Left kidney (tissue), 8 donors: ENCODE data around the gene CEMP1. TPM values are rescaled to one million over a fixed set of nuclear protein-coding genes. Genes with fewer than 3 reads are reported as not detected.
"Not testable (repeated sequence)": the region's sequence is repeated elsewhere in the genome, so short reads cannot be mapped to it uniquely, and the experiment has no call there.

ENCODE experiments used
- DNase-seq: peaks from one replicate; pipeline ENCODE4 v3.0.0-alpha.2; 2013
- long read RNA-seq, 8 donors: transcript quantifications; one replicate each; lab custom pipeline, GENCODE V29; 2026
- polyA plus RNA-seq: library from polyadenylated mRNA; unstranded; fragments of 120-200 nt; gene quantifications from one replicate; pipeline ENCODE4 v1.2.1, GENCODE V29; 2013; ENCODE audit not compliant: insufficient read length

The CEMP1 gene, protein sequence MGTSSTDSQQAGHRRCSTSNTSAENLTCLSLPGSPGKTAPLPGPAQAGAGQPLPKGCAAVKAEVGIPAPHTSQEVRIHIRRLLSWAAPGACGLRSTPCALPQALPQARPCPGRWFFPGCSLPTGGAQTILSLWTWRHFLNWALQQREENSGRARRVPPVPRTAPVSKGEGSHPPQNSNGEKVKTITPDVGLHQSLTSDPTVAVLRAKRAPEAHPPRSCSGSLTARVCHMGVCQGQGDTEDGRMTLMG
- 3.1 TPM for polyA plus RNA-seq
- long read RNA-seq, donor 1, transcript CEMP1-202 (1 exons, 1,374 nt) = major isoform, 32 of 32 reads
- long read RNA-seq, donor 1, partial matches to known transcripts = 0 of 32 reads
- long read RNA-seq, donor 1, other reads (novel, unspliced or antisense) = 0 of 32 reads
- long read RNA-seq, donor 2, transcript CEMP1-202 (1 exons, 1,374 nt) = major isoform, 32 of 32 reads
- long read RNA-seq, donor 2, partial matches to known transcripts = 0 of 32 reads
- long read RNA-seq, donor 2, other reads (novel, unspliced or antisense) = 0 of 32 reads
- long read RNA-seq, donor 3, transcript CEMP1-202 (1 exons, 1,374 nt) = major isoform, 25 of 25 reads
- long read RNA-seq, donor 3, partial matches to known transcripts = 0 of 25 reads
- long read RNA-seq, donor 3, other reads (novel, unspliced or antisense) = 0 of 25 reads
- long read RNA-seq, donor 4, transcript CEMP1-202 (1 exons, 1,374 nt) = major isoform, 18 of 18 reads
- long read RNA-seq, donor 4, partial matches to known transcripts = 0 of 18 reads
- long read RNA-seq, donor 4, other reads (novel, unspliced or antisense) = 0 of 18 reads
- long read RNA-seq, donor 5, transcript CEMP1-202 (1 exons, 1,374 nt) = major isoform, 37 of 37 reads
- long read RNA-seq, donor 5, partial matches to known transcripts = 0 of 37 reads
- long read RNA-seq, donor 5, other reads (novel, unspliced or antisense) = 0 of 37 reads
- long read RNA-seq, donor 6, transcript CEMP1-202 (1 exons, 1,374 nt) = major isoform, 20 of 20 reads
- long read RNA-seq, donor 6, partial matches to known transcripts = 0 of 20 reads
- long read RNA-seq, donor 6, other reads (novel, unspliced or antisense) = 0 of 20 reads
- long read RNA-seq, donor 7, transcript CEMP1-202 (1 exons, 1,374 nt) = major isoform, 45 of 45 reads
- long read RNA-seq, donor 7, partial matches to known transcripts = 0 of 45 reads
- long read RNA-seq, donor 7, other reads (novel, unspliced or antisense) = 0 of 45 reads
- long read RNA-seq, donor 8, transcript CEMP1-202 (1 exons, 1,374 nt) = major isoform, 22 of 22 reads
- long read RNA-seq, donor 8, partial matches to known transcripts = 0 of 22 reads
- long read RNA-seq, donor 8, other reads (novel, unspliced or antisense) = 0 of 22 reads

DNA sequence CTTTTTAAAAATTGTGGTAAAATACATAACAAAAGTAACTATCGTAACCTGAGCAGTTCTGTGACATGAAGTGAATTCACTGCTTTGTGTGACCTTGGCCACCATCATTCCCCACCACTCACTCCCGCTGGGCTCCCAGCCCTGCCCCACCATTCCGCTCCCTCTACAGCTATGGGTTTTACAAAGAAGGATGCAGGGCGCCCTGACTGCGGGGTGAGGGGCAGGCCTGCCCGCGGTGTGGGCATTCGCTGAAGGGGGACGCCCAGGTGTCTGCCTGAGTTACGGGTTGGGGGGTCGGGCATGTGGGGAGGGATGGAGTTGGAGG is at the start of gene CEMP1:
TSS of gene CEMP1 (minus strand) at position 38 of the 325 bp plus-strand sequence. CDS start 335 bp downstream, outside the sequence.
- DNase-seq = no peak

DNA sequence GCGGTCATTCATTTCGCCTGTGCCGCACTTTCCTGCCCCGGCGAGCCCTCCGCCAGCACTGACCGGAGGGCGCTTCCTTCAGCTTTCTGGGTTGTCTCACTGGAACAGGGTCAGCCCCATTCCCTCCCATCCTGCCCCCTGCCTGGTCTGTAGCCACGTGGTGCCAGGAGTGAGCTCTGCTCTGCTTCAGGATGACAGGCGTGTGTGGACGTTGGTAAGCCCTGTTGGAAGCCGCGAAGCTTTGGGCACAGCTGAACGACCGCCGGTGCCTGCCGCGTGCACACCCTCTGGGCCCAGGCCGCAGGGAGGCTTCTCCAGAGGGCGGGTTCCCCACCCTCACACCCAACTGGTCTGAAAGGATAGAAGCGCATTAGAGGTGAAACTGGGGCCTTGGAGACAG is 49.6 kb upstream of the CEMP1 start:
- not testable (repeated sequence) for DNase-seq

DNA sequence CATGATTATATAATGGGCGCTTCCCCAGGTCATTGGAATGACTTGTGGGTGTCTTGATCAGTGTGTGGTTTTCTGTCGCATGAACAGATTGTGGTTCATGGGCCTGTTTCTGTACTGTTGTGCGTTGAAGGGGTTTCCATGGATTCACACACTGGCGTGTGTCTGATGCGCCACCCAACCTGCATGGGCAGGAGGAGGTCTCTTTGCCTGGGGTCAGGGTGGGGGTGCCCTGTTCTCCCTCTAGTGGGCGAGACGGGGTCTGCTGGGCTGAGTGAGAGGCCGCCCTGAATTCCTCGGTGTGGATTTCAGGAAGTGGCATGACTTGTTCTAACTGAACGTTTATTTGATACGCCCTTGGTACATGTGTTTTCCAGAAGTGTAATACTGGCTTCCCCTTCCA is 48.9 kb upstream of the CEMP1 start:
- DNase-seq = peak; percentile 54

DNA sequence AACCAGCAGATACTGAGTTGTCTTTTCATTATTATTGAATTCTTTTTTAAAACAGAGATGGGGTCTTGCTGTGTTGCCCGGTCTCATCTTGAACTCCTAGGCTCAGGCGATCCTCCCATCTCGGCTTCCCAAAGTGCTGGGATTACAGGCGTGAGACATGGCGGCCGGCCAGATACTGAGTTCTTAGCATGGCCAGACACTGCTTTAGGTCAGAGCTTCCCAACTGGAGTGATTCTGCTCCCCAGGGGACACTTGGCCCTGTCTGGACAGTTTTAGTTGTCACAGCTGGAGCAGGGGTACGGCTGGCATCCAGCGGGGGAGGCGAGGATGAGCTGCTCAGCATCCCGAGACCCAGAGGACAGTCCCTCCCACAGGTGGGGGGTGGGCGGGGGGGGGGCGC is 47.7 kb upstream of the CEMP1 start:
- not testable (repeated sequence) for DNase-seq

DNA sequence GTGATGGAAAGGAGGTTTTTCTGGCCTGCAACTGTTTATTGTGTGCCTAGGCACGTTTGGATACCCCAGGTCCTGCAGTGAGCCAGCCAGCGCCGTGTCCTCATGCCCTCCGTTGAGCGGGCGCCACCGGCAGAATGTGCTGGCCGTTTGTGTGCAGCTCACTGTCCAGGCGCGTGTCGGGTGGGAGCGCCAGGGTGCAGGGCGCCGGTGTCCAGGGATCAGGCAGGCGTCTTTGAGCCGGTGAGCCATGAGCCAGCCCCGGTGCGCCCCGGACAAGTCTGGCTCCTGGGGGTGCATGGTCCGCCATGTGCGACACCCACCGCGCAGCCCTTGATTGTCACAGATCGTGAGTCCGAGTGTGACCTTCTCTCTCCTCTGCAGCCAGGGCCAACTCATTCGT is 45.8 kb upstream of the CEMP1 start:
- not testable (repeated sequence) for DNase-seq

DNA sequence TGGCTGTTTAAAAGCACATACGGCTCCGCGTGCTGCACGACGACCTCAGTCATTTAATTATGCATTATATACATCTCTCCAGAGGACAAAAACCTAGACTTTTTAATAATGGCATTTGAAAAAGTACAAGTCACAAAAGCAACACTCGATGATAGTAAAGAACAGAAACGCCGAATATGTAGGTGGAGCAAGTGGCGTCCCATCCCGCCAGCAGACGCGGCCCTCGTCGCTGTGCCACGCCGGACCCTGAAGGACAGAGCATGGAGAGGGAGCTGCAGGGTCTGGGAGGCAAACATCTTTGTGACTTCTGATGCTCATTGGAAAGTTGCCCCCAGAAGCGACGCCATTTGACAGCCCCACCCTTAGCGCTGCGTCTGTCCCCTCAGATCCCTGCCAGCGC is 44.6 kb upstream of the CEMP1 start:
- DNase-seq = not testable (repeated sequence)

DNA sequence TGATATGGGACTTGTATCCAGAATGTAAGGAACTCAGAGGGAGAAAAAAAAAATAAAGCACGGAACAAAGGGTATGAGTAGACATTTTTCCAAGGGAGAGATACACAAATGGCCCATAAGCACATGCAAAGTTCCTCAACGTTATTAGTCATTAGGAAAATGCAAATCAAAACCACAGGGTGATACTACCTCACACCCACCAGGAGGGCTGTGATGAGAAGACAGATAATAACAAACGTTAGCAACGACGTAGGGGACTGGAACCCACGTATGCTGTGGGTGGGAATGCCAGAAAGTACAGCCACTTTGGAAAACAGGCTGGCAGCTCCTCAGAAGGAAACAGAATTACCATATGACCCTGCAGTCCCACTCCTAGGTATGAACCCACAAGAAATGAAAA is 41.5 kb upstream of the CEMP1 start:
- DNase-seq = not testable (repeated sequence)

DNA sequence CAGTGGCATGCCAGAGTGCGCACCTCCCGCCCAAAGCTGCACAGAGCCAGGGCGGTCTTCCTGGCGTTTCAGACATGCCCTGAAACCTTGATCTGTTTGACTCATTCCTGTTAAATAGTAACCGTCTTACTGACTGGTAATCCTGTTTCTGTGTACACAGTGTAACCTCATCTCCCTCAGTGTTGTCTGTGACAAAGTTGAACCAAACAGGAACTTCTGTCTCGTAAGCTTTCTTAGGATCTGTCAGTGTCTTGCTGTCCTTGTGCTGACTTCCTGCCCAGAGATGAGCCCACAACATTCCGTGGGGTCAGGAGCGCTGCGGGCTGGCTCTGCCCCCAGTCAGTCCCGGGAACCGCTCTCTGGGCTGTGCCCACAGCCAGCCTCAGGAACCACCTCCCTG is 37.4 kb upstream of the CEMP1 start:
- DNase-seq = not testable (repeated sequence)

DNA sequence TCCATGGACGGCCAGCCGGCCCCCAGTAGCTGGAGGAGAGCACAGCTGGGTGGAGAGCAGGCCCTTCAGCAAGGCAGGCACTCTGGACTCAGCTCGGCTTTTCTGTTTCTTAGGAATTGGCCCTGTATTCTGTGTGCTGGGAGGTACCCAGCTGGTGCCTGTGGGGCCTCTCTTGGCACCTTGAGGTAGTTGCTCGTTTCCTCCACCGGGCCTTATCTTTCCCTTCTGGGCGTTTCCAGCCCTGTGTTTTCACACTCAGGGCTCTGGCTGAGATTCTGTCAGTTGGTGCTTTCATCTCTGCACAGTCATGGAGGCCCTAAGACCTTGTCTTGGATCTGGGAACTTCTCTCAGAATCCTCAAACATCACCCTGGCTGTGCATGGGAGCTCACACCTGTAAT is 36.3 kb upstream of the CEMP1 start:
- not testable (repeated sequence) for DNase-seq

DNA sequence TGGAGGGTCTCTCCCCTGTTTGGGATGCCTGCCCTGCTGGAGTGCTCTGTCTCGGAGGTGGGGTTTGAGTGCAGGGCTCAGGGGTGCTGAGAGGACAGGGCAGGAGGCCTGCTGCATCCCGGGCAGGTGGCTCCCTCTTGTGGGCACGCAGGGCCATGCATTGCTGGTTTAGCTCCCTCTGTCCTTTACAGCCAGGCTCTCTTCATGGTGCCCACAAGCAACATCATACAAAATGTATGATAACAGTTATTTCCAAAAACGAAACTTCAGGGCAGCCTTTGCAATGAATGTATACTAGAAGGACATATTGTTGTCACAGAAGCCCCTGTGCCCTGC is 29.6 kb upstream of the CEMP1 start:
- not testable (repeated sequence) for DNase-seq

DNA sequence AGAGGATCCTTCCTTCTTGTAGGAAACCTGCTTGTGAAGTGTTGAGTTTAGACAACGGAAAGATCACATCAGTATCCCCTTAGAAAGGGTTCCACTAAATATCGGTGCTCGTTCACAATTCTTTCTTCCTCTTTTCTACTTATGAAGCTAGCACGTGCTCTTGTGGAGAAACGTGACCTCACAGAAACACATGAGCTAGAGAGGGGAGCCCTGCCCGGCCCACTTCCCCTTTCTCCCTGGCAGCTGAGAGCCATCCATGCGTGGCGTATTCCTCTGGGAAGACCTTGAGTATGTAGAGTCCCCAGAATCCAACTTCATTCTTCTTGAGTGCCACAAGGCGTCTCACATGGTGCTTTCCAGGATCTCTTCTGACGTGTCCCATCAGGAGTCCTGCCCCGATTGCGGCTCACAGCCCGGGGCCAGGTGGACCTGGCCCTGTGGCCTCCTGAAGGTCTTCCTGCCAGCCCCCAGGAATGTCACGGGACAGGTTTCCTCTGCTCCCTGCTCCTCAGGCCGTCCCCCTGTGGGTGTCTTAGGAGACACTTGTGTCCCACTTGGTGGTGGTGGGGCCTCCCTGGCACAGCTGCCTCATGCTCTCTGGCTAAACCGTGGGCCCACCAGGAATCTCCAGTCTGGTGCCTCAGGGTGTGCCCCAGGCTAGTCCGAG is 29.1 kb upstream of the CEMP1 start:
- not testable (repeated sequence) for DNase-seq

DNA sequence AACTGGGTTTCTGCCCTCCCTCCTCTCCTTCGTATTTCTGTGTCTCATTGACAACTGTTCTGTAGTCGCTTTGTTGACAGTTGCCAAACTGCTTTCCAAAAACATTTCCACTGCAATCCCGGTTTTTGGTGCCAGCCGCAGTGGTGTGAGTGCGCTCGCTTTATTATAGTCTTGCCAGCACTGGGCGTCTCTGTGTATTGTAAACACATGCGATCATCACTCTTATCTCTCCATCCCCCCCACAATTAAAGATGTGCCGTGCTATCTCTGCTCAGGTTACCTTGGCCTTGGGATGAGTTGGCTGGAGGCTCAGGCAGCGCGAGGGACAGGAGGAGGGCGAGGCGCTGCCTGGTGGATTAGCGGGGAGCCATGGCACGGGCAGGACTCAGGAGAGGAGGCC is 25.9 kb upstream of the CEMP1 start:
- not testable (repeated sequence) for DNase-seq

DNA sequence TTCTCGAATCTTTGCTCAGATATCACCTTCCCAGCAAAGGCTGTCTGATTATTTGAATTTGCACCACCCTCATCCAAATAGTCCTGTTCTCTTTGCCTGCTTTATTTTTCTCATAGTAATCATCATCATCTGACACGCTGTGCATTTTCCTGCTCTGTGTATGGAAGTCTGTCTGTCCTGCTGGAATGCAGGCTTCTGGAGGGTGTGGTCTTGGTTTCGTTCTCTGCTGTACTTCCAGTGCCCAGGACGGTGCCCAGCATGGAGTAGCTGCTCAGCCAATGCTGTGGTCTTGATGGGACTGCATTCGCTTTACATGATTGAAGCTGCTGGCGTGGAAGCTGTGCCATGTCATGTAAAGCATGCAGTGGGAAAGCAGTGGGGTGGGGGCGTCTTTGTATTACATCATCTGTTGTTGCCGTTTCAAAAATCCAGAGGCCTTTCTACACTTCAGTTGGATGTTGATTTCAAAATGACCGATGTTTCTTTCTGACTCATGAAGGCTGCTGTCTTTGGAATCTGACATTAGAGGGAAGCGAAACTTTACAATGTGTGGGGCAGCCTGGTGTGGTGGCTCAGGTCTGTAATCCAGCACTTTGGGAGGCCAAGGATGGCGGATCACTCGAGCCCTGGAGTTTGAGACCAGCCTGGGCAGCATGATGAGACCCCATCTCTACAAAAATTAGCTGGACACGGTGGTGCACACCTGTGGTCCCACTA is 23.7 kb upstream of the CEMP1 start:
- DNase-seq = not testable (repeated sequence)

DNA sequence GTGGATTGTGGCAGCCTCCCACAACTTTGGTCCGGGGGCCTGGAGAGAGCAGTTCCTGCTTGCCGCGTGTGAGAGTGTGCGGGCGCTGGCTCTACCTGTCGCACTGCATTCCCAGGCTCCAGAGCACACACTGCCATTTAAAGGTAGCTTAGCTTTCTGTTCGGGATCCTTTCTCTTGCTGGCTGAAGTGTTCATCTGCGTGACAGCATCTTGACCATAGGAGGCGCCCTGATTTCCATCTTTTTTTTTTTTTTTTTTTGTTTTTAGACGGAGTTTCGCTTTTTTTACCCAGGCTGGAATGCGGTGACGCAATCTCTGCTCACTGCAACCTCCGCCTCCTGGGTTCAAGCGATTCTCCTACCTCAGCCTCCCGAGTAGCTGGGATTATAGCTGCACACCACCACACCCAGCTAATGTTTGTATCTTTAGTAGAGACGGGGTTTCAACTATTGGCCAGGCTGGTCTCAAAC is 20.2 kb upstream of the CEMP1 start:
- not testable (repeated sequence) for DNase-seq

DNA sequence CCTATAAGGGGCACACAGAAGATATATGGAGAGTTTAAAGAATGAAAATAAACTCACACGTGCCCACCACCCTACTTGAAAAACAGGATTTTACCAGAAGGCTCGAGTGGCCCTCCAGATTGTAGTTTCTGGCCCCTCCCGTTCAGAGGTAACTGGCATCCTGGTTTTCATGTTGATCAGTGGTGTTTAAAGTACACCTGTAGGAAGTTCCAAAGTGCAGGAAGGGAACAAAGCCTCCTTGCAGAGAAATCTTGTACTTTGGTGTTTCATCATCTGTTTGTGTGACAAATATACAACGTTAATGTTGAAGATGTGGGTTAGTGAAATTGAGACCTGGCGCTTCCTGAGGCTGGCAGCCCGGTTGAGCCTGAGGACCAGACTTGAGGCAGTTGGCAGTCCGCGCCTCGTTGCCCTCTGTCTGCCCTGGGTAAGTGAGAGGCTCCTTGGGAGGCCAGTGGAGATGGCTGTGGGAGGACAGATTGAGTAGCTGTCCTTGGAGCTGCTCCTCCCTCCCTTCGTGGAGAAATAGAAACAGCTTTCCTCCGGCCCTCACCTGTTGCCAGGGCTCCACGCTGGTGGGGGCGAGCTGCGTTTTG is 19.2 kb upstream of the CEMP1 start:
- not testable (repeated sequence) for DNase-seq

DNA sequence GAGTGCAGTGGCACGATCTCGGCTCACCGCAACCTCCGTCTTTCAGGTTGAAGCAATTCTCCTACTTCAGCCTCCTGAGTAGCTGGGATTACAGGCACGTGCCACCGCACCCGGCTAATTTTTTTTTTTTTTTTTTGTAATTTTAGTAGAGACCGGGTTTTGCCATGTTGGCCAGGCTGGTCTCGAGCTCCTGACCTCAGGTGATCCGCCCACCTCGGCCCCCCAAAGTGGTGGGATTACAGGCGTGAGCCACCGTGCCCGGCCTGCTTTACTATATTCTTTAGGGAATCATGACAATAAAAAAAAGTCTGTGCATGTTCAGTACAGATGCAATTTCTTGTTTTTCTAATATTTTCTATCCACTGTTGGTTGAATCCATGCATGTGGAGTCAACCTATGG is 12.6 kb upstream of the CEMP1 start:
- DNase-seq = not testable (repeated sequence)

DNA sequence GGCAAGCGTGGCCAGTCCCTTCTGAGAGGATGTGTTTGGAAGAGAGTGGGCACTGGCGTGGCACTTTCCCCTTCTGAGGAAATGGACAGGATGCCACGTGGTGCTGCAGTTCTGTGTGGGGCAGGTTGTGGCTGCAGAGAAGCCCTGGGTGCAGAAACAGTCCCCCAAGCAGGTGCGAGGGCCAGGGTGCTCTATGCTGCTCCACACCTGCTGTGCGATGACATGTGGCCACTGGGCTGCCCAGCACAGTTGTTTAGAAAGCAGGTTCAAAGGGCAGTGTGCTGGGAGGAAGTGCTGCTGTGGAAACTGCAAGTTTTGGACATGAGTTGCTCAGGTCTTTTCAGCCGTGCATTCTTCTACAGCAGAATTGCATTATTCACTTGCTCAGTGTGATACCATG is 10.2 kb upstream of the CEMP1 start:
- DNase-seq = not testable (repeated sequence)

DNA sequence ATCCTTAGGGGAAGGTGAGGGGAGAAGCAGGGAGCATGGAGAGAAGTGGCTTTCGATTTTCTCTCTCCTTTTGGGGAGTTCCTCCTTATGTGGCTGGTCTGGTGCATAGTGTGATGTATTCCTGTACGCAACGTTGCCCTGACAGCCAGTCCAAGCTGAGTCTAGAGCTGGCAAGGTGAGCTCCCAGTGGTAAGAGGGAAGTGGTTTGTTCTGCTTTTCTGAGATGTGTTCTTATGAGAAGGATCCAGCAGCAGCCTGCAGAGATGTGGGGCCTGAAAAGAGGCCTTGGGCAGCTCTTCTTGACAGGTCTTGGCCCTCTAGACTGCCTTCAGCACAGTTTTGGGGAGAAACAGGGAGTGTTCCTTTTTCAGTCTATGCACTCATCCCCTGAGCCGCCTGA is 9.7 kb upstream of the CEMP1 start:
- not testable (repeated sequence) for DNase-seq

DNA sequence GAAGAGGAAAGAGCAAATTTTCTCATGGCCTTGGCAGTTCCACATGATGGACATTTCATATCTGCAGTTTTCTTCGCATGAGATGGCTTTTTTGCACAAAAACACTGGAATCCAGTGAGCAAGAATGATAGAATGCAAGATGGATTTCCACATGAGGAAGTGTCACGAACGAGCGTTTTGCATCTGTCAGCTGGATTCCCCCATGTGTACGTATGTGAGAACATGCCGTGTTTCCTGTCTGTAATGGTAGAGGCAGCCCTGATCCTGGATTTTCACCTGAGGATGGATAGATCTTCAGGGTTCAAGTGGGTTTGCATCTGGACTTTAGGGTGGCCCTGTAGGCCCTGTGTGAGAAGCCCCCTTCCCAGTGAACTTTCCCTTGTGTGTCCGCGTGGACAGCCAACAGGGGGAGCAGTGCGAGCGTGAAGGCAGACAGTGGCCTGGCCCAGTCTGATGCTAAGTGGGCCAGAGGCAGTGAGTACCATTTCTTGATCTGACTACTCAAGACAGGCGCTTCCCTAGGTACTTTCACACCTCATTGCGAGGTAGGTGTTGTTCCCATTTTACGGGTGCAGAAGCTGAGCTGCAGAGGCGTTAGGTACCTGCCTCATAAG is 8.7 kb upstream of the CEMP1 start:
- DNase-seq = not testable (repeated sequence)
